Neural progenitor cell (in vitro differentiated cells): Measurements from ENCODE around the gene RECK. TPM values are rescaled to one million over a fixed set of nuclear protein-coding genes. Genes with fewer than 3 reads are reported as not detected.

Experiments used
- DNase-seq: peaks from one replicate; pipeline ENCODE4 v3.0.0-alpha.2; 2016; ENCODE audit warnings: low spot score
- H2AFZ ChIP-seq: fragments of 200-600 bp; sonication (generic); replicated peaks from 2 replicates; pipeline ENCODE4 v1.6.1; 2016; ENCODE audit warnings: antibody characterized with exemption
- H3F3A ChIP-seq: fragments of 200-600 bp; sonication (generic); 2 replicates; pipeline ENCODE4 v1.6.1; 2016; ENCODE audit warnings: antibody characterized with exemption, low read depth
- H3K27ac ChIP-seq: fragments of 200-600 bp; sonication (generic); 2 replicates; pipeline ENCODE4 v1.5.1; 2016; ENCODE audit warnings: mild to moderate bottlenecking
- H3K27me3 ChIP-seq: fragments of 200-600 bp; sonication (generic); 2 replicates; pipeline ENCODE4 v1.6.1; 2016; ENCODE audit warnings: mild to moderate bottlenecking, moderate library complexity
- H3K36me3 ChIP-seq: fragments of 200-600 bp; sonication (generic); 2 replicates; pipeline ENCODE4 v1.5.1; 2016
- H3K4me1 ChIP-seq: fragments of 200-600 bp; sonication (generic); 2 replicates; pipeline ENCODE4 v1.6.1; 2016; ENCODE audit warnings: mixed run types
- H3K4me2 ChIP-seq: fragments of 200-600 bp; sonication (generic); 2 replicates; pipeline ENCODE4 v1.6.1; 2016
- H3K4me3 ChIP-seq: fragments of 200-600 bp; sonication (generic); 2 replicates; pipeline ENCODE4 v1.5.1; 2016
- H3K79me2 ChIP-seq: fragments of 200-600 bp; sonication (generic); 2 replicates; pipeline ENCODE4 v1.6.1; 2016; ENCODE audit warnings: low read depth
- H3K9ac ChIP-seq: fragments of 200-600 bp; sonication (generic); 2 replicates; pipeline ENCODE4 v1.6.1; 2016
- H3K9me3 ChIP-seq: fragments of 200-600 bp; sonication (generic); 2 replicates; pipeline ENCODE4 v1.5.1; 2016; ENCODE audit warnings: low read depth
- H4K20me1 ChIP-seq: fragments of 200-600 bp; sonication (generic); 2 replicates; pipeline ENCODE4 v1.6.1; 2016; ENCODE audit warnings: low read depth
- H3K27ac Mint-ChIP-seq: 3 replicates; pipeline ENCODE4 v1.8.0; 2021; ENCODE audit warnings: mixed read lengths
- H3K27me3 Mint-ChIP-seq: 2 replicates; pipeline ENCODE4 v1.8.0; 2022; ENCODE audit warnings: low read depth, mild to moderate bottlenecking, inconsistent platforms, moderate library complexity, mixed read lengths; ENCODE audit not compliant: insufficient read depth
- H3K36me3 Mint-ChIP-seq: 3 replicates; pipeline ENCODE4 v1.8.0; 2021; ENCODE audit warnings: mixed read lengths
- H3K4me1 Mint-ChIP-seq: 3 replicates; pipeline ENCODE4 v1.8.0; 2021; ENCODE audit warnings: mixed read lengths
- H3K4me3 Mint-ChIP-seq: 3 replicates; pipeline ENCODE4 v1.8.0; 2021; ENCODE audit warnings: mild to moderate bottlenecking, moderate library complexity, mixed read lengths
- H3K9me3 Mint-ChIP-seq: 3 replicates; pipeline ENCODE4 v1.8.0; 2020; ENCODE audit warnings: mixed read lengths
- EZH2 ChIP-seq: fragments of 200-600 bp; sonication (generic); IDR thresholded peaks from 2 replicates; pipeline ENCODE4 v1.6.1; 2017; ENCODE audit warnings: antibody characterized with exemption, mild to moderate bottlenecking, moderate library complexity
- EZH2phosphoT487 ChIP-seq: fragments of 200-600 bp; sonication (generic); IDR thresholded peaks from 2 replicates; pipeline ENCODE4 v1.6.1; 2017; ENCODE audit warnings: antibody characterized with exemption
- total RNA-seq: library from RNA; depleted of rRNA; stranded (reverse); fragments of >200 nt; gene quantifications from 2 replicates; pipeline ENCODE4 v1.2.3, GENCODE V29; 2015; ENCODE audit warnings: low replicate concordance
- TF ChIP-seq, protein P1 (sequence below): fragments of 200-600 bp; sonication (generic); IDR thresholded peaks from 2 replicates; pipeline ENCODE4 v1.5.1; 2017; ENCODE audit warnings: antibody characterized with exemption, mild to moderate bottlenecking

Gene RECK
- total RNA-seq, 1 donor from 2014 or later, result 11.0 TPM

DNA sequence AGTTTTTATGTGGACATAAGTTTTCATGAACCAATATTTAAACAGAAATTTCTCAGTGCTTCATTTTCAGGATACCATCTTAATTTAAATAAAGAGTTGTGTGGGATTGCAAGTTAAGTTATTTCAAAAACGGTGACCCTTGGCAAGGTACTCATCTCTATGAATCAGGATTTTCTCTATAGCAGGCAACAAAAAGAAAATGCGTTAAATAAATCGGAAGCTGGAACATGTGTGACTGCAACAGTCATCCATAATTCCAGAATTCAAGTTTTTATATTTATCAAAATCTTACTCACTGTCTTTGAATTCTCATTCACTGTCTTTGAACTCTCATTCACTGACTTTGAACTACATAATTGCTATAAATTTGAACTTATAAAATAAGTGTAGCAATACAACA lies 5.8 kb upstream of the RECK start:
- Histone ChIP-seq H3K4me1 (no peaks in the 10 kb centered on the region), H3K36me3 (no peaks in the 10 kb centered on the region), H3K27me3 (peaks cover 9% of the 10 kb centered on the region), H4K20me1 (no peaks in the 10 kb centered on the region), H3K4me3 (no peak overlapping the region), H3K4me2 (no peak overlapping the region), H3K9me3 (no peaks in the 10 kb centered on the region), H3K9ac (no peak overlapping the region), H3F3A (no peaks in the 10 kb centered on the region), H3K79me2 (no peaks in the 10 kb centered on the region), H2AFZ (no peak overlapping the region), H3K27ac (no peak overlapping the region)
- no peak for DNase-seq
- no peaks in the 10 kb centered on the region for H3K9me3 Mint-ChIP-seq
- H3K4me3 Mint-ChIP-seq, result no peak overlapping the region
- no peaks in the 10 kb centered on the region for H3K36me3 Mint-ChIP-seq
- TF ChIP-seq, protein P1, sequence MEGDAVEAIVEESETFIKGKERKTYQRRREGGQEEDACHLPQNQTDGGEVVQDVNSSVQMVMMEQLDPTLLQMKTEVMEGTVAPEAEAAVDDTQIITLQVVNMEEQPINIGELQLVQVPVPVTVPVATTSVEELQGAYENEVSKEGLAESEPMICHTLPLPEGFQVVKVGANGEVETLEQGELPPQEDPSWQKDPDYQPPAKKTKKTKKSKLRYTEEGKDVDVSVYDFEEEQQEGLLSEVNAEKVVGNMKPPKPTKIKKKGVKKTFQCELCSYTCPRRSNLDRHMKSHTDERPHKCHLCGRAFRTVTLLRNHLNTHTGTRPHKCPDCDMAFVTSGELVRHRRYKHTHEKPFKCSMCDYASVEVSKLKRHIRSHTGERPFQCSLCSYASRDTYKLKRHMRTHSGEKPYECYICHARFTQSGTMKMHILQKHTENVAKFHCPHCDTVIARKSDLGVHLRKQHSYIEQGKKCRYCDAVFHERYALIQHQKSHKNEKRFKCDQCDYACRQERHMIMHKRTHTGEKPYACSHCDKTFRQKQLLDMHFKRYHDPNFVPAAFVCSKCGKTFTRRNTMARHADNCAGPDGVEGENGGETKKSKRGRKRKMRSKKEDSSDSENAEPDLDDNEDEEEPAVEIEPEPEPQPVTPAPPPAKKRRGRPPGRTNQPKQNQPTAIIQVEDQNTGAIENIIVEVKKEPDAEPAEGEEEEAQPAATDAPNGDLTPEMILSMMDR, result no peak
- TF ChIP-seq EZH2phosphoT487, result no peak
- no peak for TF ChIP-seq EZH2
- H3K4me1 Mint-ChIP-seq, result no peaks in the 10 kb centered on the region
- H3K27ac Mint-ChIP-seq, result no peak overlapping the region
- peaks cover 4% of the 10 kb centered on the region for H3K27me3 Mint-ChIP-seq

DNA sequence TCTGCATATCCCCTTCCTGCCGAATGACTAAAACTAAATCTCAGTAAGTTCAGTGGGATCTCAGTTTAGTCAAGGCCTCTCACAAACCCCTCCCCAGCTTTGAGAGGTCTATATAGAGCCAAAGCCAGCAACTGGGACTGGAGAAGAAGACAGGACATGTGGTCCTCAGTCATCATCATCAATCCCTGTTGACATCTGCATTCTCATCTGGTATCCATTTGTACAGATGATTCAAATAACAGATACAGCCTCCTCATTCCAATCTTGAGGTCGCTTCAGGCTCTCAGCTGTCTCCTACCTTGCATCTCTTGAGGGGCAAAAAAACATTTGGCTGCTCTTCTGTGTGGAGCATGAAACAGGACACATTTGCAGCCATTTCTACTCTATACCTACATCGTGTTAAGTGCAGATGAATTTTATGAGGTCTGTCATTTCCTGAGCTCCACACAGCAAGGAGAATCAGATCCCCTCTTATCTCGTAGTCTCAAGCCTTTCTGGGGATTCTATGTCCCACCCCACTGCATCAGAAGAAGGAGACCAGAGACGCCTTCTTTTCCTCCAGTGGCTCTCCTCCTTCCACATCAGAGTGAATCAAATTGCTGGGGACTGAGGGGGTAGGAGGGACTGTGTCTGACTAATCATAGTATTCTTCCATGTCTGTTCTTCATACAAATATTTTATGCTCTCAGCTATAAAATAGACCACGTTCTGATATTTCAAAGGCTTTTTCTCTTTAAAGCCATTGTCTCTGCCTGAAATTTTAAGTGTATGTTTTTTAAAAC lies 4.7 kb upstream of the RECK start:
- Mint-ChIP-seq H3K27me3 (peaks cover 2% of the 10 kb centered on the region), H3K27ac (no peak overlapping the region), H3K9me3 (no peaks in the 10 kb centered on the region), H3K4me1 (peaks cover 3% of the 10 kb centered on the region), H3K36me3 (no peaks in the 10 kb centered on the region), H3K4me3 (no peak overlapping the region)
- Histone ChIP-seq H3K9me3 (no peaks in the 10 kb centered on the region), H3K4me2 (no peak overlapping the region), H3K4me1 (no peaks in the 10 kb centered on the region), H3K4me3 (no peak overlapping the region), H3F3A (no peaks in the 10 kb centered on the region), H4K20me1 (no peaks in the 10 kb centered on the region), H3K27me3 (peaks cover 9% of the 10 kb centered on the region), H2AFZ (no peak overlapping the region), H3K79me2 (no peaks in the 10 kb centered on the region), H3K27ac (no peak overlapping the region), H3K36me3 (no peaks in the 10 kb centered on the region), H3K9ac (no peak overlapping the region)
- TF ChIP-seq EZH2phosphoT487 (no peak), EZH2 (no peak)
- TF ChIP-seq, protein P1, result no peak
- no peak for DNase-seq

DNA sequence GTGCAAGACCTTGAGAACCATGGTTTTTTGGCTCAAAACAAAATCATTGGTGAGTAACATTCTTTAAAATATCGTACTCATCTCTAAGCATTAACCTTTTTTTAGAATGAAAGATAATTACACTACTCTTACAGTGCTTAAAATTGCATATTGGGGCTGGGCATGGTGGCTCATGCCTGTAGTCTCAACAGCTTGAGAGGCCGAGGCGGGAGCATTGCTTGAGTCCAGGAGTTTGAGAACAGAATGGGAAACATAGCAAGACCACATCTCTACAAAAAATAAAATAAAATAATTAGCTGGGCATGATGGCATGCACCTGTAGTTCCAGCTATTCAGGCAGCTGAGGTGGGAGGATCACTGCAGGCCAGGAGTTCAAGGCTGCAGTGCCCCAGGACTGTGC lies 2.9 kb upstream of the RECK start:
- H3K9me3 ChIP-seq, result no peaks in the 10 kb centered on the region
- H3K36me3 Mint-ChIP-seq, result no peaks in the 10 kb centered on the region
- H3K36me3 ChIP-seq, result no peaks in the 10 kb centered on the region
- no peak overlapping the region for H2AFZ ChIP-seq
- no peak overlapping the region for H3K4me3 Mint-ChIP-seq
- H3K27ac Mint-ChIP-seq, result no peak overlapping the region
- TF ChIP-seq EZH2phosphoT487 (no peak), EZH2 (no peak)
- TF ChIP-seq, protein P1, result no peak
- peaks cover 15% of the 10 kb centered on the region for H3K4me1 Mint-ChIP-seq
- DNase-seq, result no peak
- no peaks in the 10 kb centered on the region for H3F3A ChIP-seq
- no peaks in the 10 kb centered on the region for H3K4me1 ChIP-seq
- no peaks in the 10 kb centered on the region for H3K9me3 Mint-ChIP-seq
- peaks cover 9% of the 10 kb centered on the region for H3K27me3 ChIP-seq
- no peak overlapping the region for H3K27ac ChIP-seq
- H3K4me2 ChIP-seq, result no peak overlapping the region
- peaks cover 15% of the 10 kb centered on the region for H4K20me1 ChIP-seq
- H3K4me3 ChIP-seq, result no peak overlapping the region
- H3K27me3 Mint-ChIP-seq, result peaks cover 2% of the 10 kb centered on the region
- H3K79me2 ChIP-seq, result peaks cover 17% of the 10 kb centered on the region
- no peak overlapping the region for H3K9ac ChIP-seq
